Measurements from ENCODE around the gene CAMK2D. TPM values are rescaled to one million over a fixed set of nuclear protein-coding genes. Genes with fewer than 3 reads are reported as not detected.

CAMK2D gene
- total and polyA plus RNA-seq, 4 donors = 10.1 to 31.0 (median 25.6) TPM

GRCh38 chr4:113645288-113645687 lies 116.2 kb downstream of the CAMK2D start:
- Histone ChIP-seq H3K4me1 (ENCODE audit: control insufficient read depth in 4 of 4, insufficient read depth in 4 of 4, low read length in 3 of 4) (peaks cover 0 to 8% (median 7%) of the 10 kb centered on the region in 4 donors), H3K4me3 (ENCODE audit: low read depth in 1 of 3, low read length in 3 of 3) (no peak overlapping the region), H3K36me3 (ENCODE audit: control insufficient read depth in 4 of 4, insufficient read depth in 3 of 4, low read depth in 1 of 4, low read length in 3 of 4) (no peaks in the 10 kb centered on the region), H3K27ac (ENCODE audit: low read depth in 1 of 2, low read length in 2 of 2) (no peak overlapping the region), H3K9me3 (ENCODE audit: control insufficient read depth in 4 of 4, low read length in 3 of 4) (no peaks in the 10 kb centered on the region), H3K9ac (ENCODE audit: low read depth in 1 of 2, low read length in 2 of 2) (no peak overlapping the region), H3K27me3 (ENCODE audit: control insufficient read depth in 4 of 4, insufficient read depth in 4 of 4, low read length in 3 of 4) (no peaks in the 10 kb centered on the region)
- TF ChIP-seq JUND (IDR thresholded peaks at IDR 0.05) = no peak
- TF ChIP-seq HNF4A (conservative IDR thresholded peaks at IDR 0.05) = no peak
- TF ChIP-seq FOXA2 (IDR thresholded peaks at IDR 0.05) = no peak
- no peak for TF ChIP-seq REST (IDR thresholded peaks at IDR 0.05)
- TF ChIP-seq EGR1 (IDR thresholded peaks at IDR 0.05; ENCODE audit: low read depth in 2 of 2) = no peak
- TF ChIP-seq FOXA1 (IDR thresholded peaks at IDR 0.05) = no peak
- TF ChIP-seq YY1 (IDR thresholded peaks at IDR 0.05) = no peak
- no peak for TF ChIP-seq RXRA (IDR thresholded peaks at IDR 0.05)
- TF ChIP-seq GABPA (IDR thresholded peaks at IDR 0.05 in 1 of 2, conservative IDR thresholded peaks at IDR 0.05 in 1 of 2) = no peak
- no peak for TF ChIP-seq ATF3 (IDR thresholded peaks at IDR 0.05)
- no peak for TF ChIP-seq NR2F2 (IDR thresholded peaks at IDR 0.05)
- no peak for TF ChIP-seq HNF4G (IDR thresholded peaks at IDR 0.05)
- no peak for TF ChIP-seq MAX (IDR thresholded peaks at IDR 0.05)
- no peak for TF ChIP-seq CTCF (IDR thresholded peaks at IDR 0.05; ENCODE audit: low read depth, low read length, missing input control)
- TF ChIP-seq RAD21 (IDR thresholded peaks at IDR 0.05) = no peak
- no peak for TF ChIP-seq ZBTB33 (IDR thresholded peaks at IDR 0.05)
- no peak for TF ChIP-seq SP1 (IDR thresholded peaks at IDR 0.05)
- no peak for TF ChIP-seq TAF1 (conservative IDR thresholded peaks at IDR 0.05)
- DNase-seq (ENCODE audit: low spot score) = no peak
- WGBS = 86% methylated on average over 1 of the region's 1 CpG
